ENCODE results near the gene LYZ. TPM values are rescaled to one million over a fixed set of nuclear protein-coding genes. Genes with fewer than 3 reads are reported as not detected.

The LYZ gene
- total and polyA plus RNA-seq, 10 donors = 96.3 to 941 (median 279) TPM

DNA sequence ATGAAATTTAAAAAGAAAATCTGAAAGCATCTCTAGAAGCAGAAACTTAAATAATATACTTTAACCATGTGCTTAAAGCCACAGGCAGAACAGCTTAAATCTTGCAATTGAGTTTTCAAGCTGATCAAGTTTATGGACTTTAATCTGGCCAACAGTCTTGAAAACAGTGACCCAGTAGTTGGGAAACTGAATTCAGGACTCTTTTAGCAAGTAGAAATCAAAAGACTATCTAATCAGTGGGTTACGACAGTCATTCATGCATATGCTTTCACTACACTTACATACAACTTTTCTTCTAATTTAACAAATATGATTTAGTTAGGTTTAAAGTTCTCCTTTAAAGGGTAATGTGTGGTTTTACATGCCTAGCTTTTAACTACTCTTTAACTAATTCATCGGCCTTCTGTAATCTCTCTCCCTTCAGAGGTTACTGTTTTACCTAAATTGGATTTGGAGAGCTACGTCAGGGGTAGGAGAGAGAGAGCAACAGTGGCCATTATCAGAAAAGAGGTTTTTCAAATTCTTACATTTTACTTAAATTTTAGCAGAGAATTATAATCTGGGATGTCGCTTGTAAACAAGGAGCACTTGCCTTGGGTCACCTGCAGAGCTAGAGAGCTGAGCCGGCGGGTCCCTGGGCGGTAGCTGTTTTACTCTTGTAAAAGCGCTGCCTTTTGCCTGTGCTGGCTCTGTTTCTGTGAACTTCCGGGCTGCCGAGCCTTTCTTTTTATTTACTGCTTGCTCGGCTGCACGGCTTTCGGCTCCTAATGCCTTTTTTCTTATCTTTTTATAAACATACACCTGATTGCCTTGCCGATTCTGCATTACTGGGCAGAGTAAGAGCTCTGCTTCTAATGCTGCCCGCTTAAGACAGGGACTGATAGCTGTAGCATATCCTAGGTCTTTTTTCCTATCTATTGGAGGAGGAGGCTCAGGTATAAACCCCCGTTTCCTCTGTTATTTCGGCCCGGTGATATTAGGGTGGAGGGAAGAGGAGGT is 17.4 kb upstream of the LYZ start:
- Histone ChIP-seq H3K27ac (peak overlapping the region; percentile 69 to 89 (median 80)), H3K4me1 (peaks cover 0 to 56% (median 24%) of the 10 kb centered on the region in 6 donors), H3K27me3 (replicated peaks in 1 of 7) (no peaks in the 10 kb centered on the region), H3K4me3 (peak overlapping the region; percentile 17 to 61 (median 39)), H3K9me3 (no peaks in the 10 kb centered on the region), H3K36me3 (no peaks in the 10 kb centered on the region)
- 4 to 8% (median 5%) methylated on average over 18 of the region's 18 CpGs for WGBS, 5 donors
- intact Hi-C loops (cut with DNase I; ENCODE audit: low total_unique reads) = no loop called here
- TF ChIP-seq POLR2AphosphoS5 (IDR thresholded peaks at IDR 0.05) (peak in 2 of 3 donors; percentile 40 to 60), POLR2A (IDR thresholded peaks at IDR 0.05) (no peak)
- DNase-seq = peak; percentile 90

DNA sequence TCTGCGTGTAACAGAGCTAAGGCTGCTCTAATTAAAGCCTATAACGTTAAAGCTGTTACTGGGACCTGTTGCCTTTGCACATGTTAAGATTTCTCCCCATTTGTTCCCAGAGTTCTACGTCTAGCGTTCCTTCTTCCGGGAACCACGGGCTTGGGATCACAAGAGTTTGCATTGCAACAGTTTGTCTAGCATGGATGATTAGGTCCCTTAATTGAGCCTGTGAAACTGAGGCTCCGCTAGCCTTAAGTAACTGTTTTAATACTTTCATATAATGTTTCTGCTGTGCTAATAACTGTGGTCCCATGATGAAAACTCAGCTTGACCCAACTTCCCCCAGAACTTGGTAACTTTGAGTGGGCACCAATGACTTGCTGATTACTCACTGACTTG is 16.7 kb upstream of the LYZ start:
- H3K36me3 ChIP-seq = no peaks in the 10 kb centered on the region
- peak overlapping the region; percentile 17 to 61 (median 39) for H3K4me3 ChIP-seq
- no peaks in the 10 kb centered on the region for H3K9me3 ChIP-seq
- H3K27ac ChIP-seq = peak overlapping the region; percentile 69 to 89 (median 80)
- peaks cover 0 to 60% (median 24%) of the 10 kb centered on the region in 6 donors for H3K4me1 ChIP-seq
- intact Hi-C loops (cut with DNase I; ENCODE audit: low total_unique reads) = no loop called here
- DNase-seq = no peak
- WGBS, 5 donors = 14 to 36% (median 25%) methylated on average over 7 of the region's 7 CpGs
- H3K27me3 ChIP-seq (replicated peaks in 1 of 7) = no peaks in the 10 kb centered on the region
- TF ChIP-seq POLR2A (IDR thresholded peaks at IDR 0.05) = no peak
- TF ChIP-seq, protein P1, sequence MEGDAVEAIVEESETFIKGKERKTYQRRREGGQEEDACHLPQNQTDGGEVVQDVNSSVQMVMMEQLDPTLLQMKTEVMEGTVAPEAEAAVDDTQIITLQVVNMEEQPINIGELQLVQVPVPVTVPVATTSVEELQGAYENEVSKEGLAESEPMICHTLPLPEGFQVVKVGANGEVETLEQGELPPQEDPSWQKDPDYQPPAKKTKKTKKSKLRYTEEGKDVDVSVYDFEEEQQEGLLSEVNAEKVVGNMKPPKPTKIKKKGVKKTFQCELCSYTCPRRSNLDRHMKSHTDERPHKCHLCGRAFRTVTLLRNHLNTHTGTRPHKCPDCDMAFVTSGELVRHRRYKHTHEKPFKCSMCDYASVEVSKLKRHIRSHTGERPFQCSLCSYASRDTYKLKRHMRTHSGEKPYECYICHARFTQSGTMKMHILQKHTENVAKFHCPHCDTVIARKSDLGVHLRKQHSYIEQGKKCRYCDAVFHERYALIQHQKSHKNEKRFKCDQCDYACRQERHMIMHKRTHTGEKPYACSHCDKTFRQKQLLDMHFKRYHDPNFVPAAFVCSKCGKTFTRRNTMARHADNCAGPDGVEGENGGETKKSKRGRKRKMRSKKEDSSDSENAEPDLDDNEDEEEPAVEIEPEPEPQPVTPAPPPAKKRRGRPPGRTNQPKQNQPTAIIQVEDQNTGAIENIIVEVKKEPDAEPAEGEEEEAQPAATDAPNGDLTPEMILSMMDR (IDR thresholded peaks at IDR 0.05 in 8 of 11, conservative IDR thresholded peaks at IDR 0.05 in 3 of 11) = no peak

DNA sequence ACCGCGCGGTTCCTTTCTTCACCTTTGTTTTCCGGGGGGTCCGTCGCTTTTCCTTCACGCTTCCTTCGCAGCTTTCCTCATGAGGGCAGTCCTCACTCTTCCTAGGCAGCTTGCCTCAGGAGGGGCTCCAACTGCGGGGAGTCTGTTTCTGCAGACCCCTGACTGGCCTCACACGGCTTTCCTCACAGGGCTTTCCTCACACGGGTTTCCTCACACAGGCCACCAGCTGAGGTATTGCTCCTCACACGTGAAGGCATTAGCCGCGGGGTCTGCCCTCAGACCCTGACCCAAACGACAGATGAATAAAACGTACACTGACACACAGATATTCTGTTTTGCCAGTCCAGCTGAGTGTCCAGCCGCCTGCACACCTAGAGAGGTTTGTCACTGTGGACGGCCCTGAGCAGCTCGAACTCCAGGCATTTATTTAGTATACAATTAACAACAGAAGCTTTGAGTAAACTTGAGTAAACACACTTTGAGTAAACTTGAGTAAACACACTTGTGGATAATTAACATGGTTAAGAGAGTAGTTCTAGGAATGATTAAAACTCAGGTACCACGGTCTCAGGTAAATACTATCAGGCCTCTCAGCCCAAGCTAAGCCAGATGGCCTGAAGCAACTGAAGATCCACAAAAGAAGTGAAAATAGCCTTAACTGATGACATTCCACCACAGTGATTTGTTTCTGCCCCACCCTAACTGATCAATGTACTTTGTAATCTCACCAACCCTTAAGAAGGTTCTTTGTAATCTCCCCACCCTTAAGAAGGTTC is 16.1 kb upstream of the LYZ start:
- H3K36me3 ChIP-seq = no peaks in the 10 kb centered on the region
- intact Hi-C loops (cut with DNase I; ENCODE audit: low total_unique reads) = no loop called here
- H3K9me3 ChIP-seq = no peaks in the 10 kb centered on the region
- 50 to 78% (median 69%) methylated on average over 19 to 20 of the region's 20 CpGs for WGBS, 5 donors
- H3K27me3 ChIP-seq (replicated peaks in 1 of 7) = no peaks in the 10 kb centered on the region
- DNase-seq = peak; percentile 76
- peak overlapping the region in 7 of 8 donors; percentile 69 to 89 (median 78) for H3K27ac ChIP-seq
- TF ChIP-seq POLR2A (IDR thresholded peaks at IDR 0.05) (no peak), POLR2AphosphoS5 (IDR thresholded peaks at IDR 0.05) (no peak)
- TF ChIP-seq, protein P1 (IDR thresholded peaks at IDR 0.05 in 8 of 11, conservative IDR thresholded peaks at IDR 0.05 in 3 of 11) = no peak
- H3K4me1 ChIP-seq = peaks cover 0 to 66% (median 25%) of the 10 kb centered on the region in 6 donors
- peak overlapping the region in 3 of 8 donors; percentile 36 to 61 (median 38) for H3K4me3 ChIP-seq

DNA sequence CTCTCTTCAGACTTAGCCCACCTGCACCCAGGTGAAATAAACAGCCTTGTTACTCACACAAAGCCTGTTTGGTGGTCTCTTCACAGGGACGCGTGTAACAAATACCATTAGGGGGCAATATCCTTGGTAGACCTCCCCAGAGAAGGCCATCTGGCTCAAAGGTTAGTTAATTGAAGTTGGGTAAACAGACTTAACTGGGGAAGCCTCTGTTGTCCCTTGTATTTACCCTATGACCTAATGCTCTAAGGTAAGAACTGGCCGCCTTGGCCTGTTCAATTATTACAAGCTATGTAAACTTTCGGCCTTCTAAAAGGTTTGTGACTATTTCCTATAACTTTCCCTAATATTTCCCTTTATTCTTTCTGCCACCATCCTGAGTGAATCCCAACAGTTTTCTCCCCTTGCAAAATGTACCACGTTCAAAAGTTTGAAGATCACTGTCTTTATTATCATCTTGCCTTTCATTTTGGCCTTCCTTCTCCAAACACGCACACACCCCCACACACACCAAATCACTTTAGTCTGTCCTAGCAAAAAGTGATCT is 15.3 kb upstream of the LYZ start:
- Histone ChIP-seq H3K4me3 (no peak overlapping the region), H3K9me3 (no peaks in the 10 kb centered on the region), H3K4me1 (peaks cover 0 to 74% (median 33%) of the 10 kb centered on the region in 6 donors), H3K36me3 (no peaks in the 10 kb centered on the region), H3K27me3 (replicated peaks in 1 of 7) (no peaks in the 10 kb centered on the region), H3K27ac (peak overlapping the region in 2 of 8 donors; percentile 76 to 89)
- DNase-seq = no peak
- WGBS, 5 donors = 92 to 97% (median 95%) methylated on average over 6 of the region's 6 CpGs
- intact Hi-C loops (cut with DNase I; ENCODE audit: low total_unique reads) = no loop called here
- TF ChIP-seq POLR2AphosphoS5 (IDR thresholded peaks at IDR 0.05) = no peak
- no peak for TF ChIP-seq POLR2A (IDR thresholded peaks at IDR 0.05)
- TF ChIP-seq, protein P1 (IDR thresholded peaks at IDR 0.05 in 8 of 11, conservative IDR thresholded peaks at IDR 0.05 in 3 of 11) = no peak

Measured in spleen (tissue), 11 donors.